ENCODE results near the gene XCR1. TPM values are rescaled to one million over a fixed set of nuclear protein-coding genes. Genes with fewer than 3 reads are reported as not detected.
A peak's percentile ranks its signal among the peaks of the same experiment; 100 is the strongest.
"Not testable (repeated sequence)": the region's sequence is repeated elsewhere in the genome, so short reads cannot be mapped to it uniquely, and the experiment has no call there.

Gene XCR1
- total RNA-seq, 1 donor = not detected

DNA sequence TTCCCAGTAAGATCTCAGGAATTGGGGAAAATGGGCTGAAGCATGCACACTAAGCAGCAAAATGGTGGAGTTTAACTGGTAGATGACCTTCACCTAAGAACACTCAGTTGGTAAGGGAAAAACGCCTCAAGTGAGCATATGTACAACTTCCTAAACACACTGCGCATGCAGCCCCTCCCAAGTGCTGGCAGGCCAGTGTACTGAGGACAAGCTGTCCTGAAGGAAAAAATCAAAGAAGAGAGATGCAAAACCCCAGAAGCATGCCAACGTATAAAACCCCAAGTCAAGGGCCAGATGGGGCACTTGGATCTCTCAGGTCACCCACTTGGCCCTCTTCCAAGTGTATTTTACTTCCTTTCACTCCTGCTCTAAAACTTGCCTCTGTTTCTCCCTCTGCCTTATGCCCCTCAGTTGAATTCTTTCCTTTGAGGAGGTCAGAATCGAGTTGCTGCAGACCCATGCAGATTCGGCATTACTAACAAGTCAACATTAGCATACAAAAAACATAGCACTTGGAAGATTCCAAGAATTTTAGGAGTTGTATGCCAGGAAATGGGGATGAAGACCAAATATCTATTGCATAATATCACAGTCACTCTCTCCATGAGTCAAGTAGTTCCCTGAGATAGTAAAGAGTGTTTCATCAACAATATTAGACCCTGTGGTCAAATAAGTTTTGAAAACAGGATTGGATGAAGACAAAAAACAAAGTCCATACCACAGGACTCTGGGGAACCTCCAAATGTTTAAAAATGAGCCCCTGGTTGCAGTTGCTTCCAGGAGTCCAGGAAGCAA is 20.8 kb downstream of the XCR1 start:
- Histone ChIP-seq H3K27ac (ENCODE audit: low read depth, low read length) (no peak overlapping the region), H4K20me1 (ENCODE audit: insufficient read depth, low read length) (no peaks in the 10 kb centered on the region), H3K9me3 (ENCODE audit: low read depth, low read length) (no peaks in the 10 kb centered on the region), H3K4me1 (ENCODE audit: insufficient read depth, low read length) (peaks cover 14% of the 10 kb centered on the region), H3K36me3 (ENCODE audit: insufficient read depth, low read length) (no peaks in the 10 kb centered on the region), H3K27me3 (ENCODE audit: insufficient read depth, low read length) (peaks cover 6% of the 10 kb centered on the region), H3K4me2 (ENCODE audit: insufficient read depth, low read length) (peak overlapping the region; percentile 50), H3K4me3 (ENCODE audit: insufficient read depth, low read length) (no peak overlapping the region), H2AFZ (ENCODE audit: low read length) (no peak overlapping the region), H3K79me2 (ENCODE audit: insufficient read depth, low read length) (no peaks in the 10 kb centered on the region)
- DNase-seq (ENCODE audit: insufficient read length, low spot score, missing footprints) = peak; percentile 94
- TF ChIP-seq, protein P1, sequence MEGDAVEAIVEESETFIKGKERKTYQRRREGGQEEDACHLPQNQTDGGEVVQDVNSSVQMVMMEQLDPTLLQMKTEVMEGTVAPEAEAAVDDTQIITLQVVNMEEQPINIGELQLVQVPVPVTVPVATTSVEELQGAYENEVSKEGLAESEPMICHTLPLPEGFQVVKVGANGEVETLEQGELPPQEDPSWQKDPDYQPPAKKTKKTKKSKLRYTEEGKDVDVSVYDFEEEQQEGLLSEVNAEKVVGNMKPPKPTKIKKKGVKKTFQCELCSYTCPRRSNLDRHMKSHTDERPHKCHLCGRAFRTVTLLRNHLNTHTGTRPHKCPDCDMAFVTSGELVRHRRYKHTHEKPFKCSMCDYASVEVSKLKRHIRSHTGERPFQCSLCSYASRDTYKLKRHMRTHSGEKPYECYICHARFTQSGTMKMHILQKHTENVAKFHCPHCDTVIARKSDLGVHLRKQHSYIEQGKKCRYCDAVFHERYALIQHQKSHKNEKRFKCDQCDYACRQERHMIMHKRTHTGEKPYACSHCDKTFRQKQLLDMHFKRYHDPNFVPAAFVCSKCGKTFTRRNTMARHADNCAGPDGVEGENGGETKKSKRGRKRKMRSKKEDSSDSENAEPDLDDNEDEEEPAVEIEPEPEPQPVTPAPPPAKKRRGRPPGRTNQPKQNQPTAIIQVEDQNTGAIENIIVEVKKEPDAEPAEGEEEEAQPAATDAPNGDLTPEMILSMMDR (IDR thresholded peaks at IDR 0.05; ENCODE audit: extremely low read depth, low read depth, low read length) = no peak

DNA sequence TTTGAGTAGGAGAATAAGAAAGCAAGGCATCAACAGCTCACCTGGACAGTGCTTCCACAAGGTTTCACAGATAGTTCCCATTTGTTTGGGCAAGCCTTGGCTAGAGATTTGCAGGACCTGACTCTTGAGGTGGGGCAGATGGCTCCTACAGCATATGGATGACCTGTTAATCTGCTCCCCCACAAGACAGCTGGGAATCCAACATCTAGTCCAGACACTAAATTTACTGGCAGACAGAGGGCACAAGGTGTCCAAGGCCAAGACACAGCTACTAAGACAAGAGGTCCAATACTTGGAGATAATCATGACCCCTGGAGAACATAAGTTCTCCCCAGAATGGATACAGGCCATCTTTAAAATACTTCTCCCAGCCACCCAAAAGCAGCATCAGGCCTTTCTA is 23.6 kb downstream of the XCR1 start:
- not testable (repeated sequence) for H2AFZ ChIP-seq (ENCODE audit: low read length); H3K4me3 ChIP-seq (ENCODE audit: insufficient read depth, low read length); H3K36me3 ChIP-seq (ENCODE audit: insufficient read depth, low read length); H3K4me2 ChIP-seq (ENCODE audit: insufficient read depth, low read length); DNase-seq (ENCODE audit: insufficient read length, low spot score, missing footprints); H3K27ac ChIP-seq (ENCODE audit: low read depth, low read length); H3K79me2 ChIP-seq (ENCODE audit: insufficient read depth, low read length); H3K9me3 ChIP-seq (ENCODE audit: low read depth, low read length); H3K27me3 ChIP-seq (ENCODE audit: insufficient read depth, low read length); H4K20me1 ChIP-seq (ENCODE audit: insufficient read depth, low read length)
- H3K4me1 ChIP-seq (ENCODE audit: insufficient read depth, low read length) = peaks cover 14% of the 10 kb centered on the region

DNA sequence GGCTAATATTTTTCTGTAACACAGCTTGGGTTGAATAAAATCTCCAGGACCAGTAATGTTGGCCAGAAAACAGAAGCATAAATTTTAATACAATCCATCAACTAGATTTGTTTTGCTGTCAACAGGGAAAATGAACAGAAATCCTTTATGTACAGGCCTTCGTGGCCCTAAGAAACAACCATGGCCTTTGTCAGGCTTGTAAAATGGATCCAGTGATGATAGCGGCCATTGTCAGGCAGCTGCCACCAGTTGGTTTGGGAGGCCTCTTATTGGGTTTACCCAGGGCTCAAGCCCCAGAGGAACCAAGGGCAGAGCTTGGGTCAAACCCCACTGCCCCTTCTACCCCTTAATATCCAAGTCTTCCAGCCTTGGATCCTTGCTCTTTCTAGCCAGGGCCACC is 26.1 kb downstream of the XCR1 start:
- Histone ChIP-seq H3K79me2 (ENCODE audit: insufficient read depth, low read length) (no peaks in the 10 kb centered on the region), H3K4me1 (ENCODE audit: insufficient read depth, low read length) (peaks cover 2% of the 10 kb centered on the region), H3K9me3 (ENCODE audit: low read depth, low read length) (no peaks in the 10 kb centered on the region), H4K20me1 (ENCODE audit: insufficient read depth, low read length) (no peaks in the 10 kb centered on the region), H3K36me3 (ENCODE audit: insufficient read depth, low read length) (no peaks in the 10 kb centered on the region), H2AFZ (ENCODE audit: low read length) (no peak overlapping the region), H3K27me3 (ENCODE audit: insufficient read depth, low read length) (peaks cover 6% of the 10 kb centered on the region), H3K27ac (ENCODE audit: low read depth, low read length) (no peak overlapping the region), H3K4me2 (ENCODE audit: insufficient read depth, low read length) (no peak overlapping the region), H3K4me3 (ENCODE audit: insufficient read depth, low read length) (no peak overlapping the region)
- TF ChIP-seq, protein P1 (IDR thresholded peaks at IDR 0.05; ENCODE audit: extremely low read depth, low read depth, low read length) = no peak
- no peak for DNase-seq (ENCODE audit: insufficient read length, low spot score, missing footprints)

DNA sequence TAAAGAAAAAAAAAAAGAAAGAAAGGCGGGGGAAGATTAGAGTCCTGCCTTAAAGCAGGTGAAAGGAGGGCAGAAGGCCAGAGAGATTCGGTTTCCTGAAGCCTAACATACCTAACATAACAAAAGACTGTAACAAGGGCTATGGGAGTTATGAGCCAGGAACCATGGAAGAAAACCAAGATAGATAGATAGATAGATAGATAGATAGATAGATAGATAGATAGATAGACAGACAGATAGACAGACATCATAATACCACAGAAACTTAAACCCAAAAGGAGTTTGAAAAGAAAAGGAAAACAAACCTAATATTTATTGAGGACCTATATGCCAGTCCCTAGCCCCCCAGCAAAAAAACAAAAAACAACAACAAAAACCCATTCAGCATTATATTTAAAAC is 29.3 kb downstream of the XCR1 start:
- Histone ChIP-seq H3K4me1 (ENCODE audit: insufficient read depth, low read length) (peaks cover 15% of the 10 kb centered on the region), H3K79me2 (ENCODE audit: insufficient read depth, low read length) (peaks cover 16% of the 10 kb centered on the region), H3K36me3 (ENCODE audit: insufficient read depth, low read length) (no peaks in the 10 kb centered on the region), H4K20me1 (ENCODE audit: insufficient read depth, low read length) (no peaks in the 10 kb centered on the region), H3K9me3 (ENCODE audit: low read depth, low read length) (no peaks in the 10 kb centered on the region), H3K4me2 (ENCODE audit: insufficient read depth, low read length) (no peak overlapping the region), H2AFZ (ENCODE audit: low read length) (no peak overlapping the region), H3K27me3 (ENCODE audit: insufficient read depth, low read length) (peaks cover 6% of the 10 kb centered on the region), H3K27ac (ENCODE audit: low read depth, low read length) (no peak overlapping the region), H3K4me3 (ENCODE audit: insufficient read depth, low read length) (no peak overlapping the region)
- no peak for DNase-seq (ENCODE audit: insufficient read length, low spot score, missing footprints)
- TF ChIP-seq, protein P1 (IDR thresholded peaks at IDR 0.05; ENCODE audit: extremely low read depth, low read depth, low read length) = no peak

DNA sequence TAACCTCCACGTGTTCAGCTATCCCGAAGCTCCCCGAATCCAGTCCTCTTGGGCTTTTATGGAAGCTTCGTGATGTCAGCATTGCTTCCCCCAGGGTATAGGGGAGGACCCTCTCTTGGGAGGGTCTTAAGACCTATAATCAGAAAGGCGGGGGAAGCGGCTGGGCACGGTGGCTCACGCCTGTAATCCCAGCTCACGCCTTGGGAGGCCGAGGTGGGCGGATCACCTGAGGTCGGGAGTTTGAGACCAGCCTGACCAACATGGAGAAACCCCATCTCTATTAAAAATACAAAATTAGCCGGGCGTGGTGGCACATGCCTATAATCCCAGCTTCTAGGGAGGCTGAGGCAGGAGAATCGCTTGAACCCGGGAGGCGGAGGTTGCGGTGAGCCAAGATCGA is 29.8 kb downstream of the XCR1 start:
- not testable (repeated sequence) for H3K4me2 ChIP-seq (ENCODE audit: insufficient read depth, low read length); H3K9me3 ChIP-seq (ENCODE audit: low read depth, low read length); H3K27ac ChIP-seq (ENCODE audit: low read depth, low read length); H3K36me3 ChIP-seq (ENCODE audit: insufficient read depth, low read length); H3K4me3 ChIP-seq (ENCODE audit: insufficient read depth, low read length); H3K27me3 ChIP-seq (ENCODE audit: insufficient read depth, low read length); H2AFZ ChIP-seq (ENCODE audit: low read length); DNase-seq (ENCODE audit: insufficient read length, low spot score, missing footprints); H4K20me1 ChIP-seq (ENCODE audit: insufficient read depth, low read length)
- H3K79me2 ChIP-seq (ENCODE audit: insufficient read depth, low read length) = peaks cover 16% of the 10 kb centered on the region
- H3K4me1 ChIP-seq (ENCODE audit: insufficient read depth, low read length) = peaks cover 19% of the 10 kb centered on the region
